ENCODE data around the gene GRK2.
"Not testable (repeated sequence)": the region's sequence is repeated elsewhere in the genome, so short reads cannot be mapped to it uniquely, and the experiment has no call there.

GRK2 gene

DNA sequence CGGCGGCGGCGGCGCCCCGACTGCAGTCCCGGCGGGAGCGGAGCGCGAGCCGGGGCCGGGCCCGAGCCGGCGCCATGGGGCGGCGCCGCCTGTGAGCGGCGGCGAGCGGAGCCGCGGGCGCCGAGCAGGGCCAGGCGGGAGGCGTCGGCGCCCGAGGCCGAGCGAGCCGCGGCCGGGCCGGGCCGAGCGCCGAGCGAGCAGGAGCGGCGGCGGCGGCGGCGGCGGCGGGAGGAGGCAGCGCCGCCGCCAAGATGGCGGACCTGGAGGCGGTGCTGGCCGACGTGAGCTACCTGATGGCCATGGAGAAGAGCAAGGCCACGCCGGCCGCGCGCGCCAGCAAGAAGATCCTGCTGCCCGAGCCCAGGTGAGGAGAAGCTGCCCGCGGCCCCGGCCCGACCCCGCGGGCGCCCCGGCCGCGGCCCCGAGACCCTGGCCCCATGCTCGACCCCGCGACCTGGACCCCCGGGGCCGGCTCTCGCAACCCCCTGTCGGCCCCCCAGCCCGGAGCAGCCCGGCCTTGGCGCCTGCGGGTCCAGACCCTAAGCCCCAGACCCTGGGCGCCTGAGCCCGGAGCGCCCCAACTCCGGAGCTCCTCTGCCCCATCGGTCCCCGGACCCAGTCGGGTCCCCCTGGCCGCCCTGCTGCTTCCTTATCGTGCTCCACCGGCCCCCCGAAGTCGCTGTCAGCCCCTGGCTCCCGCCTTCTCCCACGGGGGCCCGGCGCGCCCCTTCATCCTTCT lies at the start of gene GRK2:
Gene GRK2 (plus strand): TSS at position 25 of the 739 bp plus-strand sequence. CDS start 227 bp downstream, at position 252.
- peak in 6 of 42 donors; percentile 9 to 43 (median 20) for DNase-seq
- intact Hi-C loops (cut with DNase I), result loop anchor here (10.0 kb wide), 1 partner anchor 108 kb away; the partner anchor contains the start of gene CLCF1

DNA sequence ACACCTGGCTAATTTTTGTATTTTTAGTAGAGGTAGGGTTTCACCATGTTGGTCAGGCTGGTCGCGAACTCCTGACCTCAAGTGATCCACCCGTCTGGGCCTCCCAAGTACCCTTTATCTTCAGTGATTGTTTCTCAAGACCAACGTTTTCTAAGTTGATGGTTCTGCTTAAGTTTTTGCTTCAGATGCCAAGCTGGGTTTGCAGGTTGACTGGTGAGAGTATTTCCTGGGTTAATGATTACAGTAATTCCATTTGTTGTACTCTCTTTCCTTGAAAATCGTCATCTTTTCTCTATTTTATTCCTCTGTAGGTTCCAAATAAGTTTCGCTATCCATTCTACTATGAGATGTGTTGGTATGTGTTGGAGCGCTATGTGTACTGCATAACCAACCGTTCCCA lies 38.5 kb upstream of the GRK2 start:
- intact Hi-C loops (cut with DNase I), result no loop called here

GRCh38 chr11:67230406-67230805 lies 35.9 kb upstream of the GRK2 start:
- intact Hi-C loops (cut with DNase I), result no loop called here

More for the DNA sequence above, 38.5 kb upstream of the GRK2 start:
- no peak for DNase-seq

DNA sequence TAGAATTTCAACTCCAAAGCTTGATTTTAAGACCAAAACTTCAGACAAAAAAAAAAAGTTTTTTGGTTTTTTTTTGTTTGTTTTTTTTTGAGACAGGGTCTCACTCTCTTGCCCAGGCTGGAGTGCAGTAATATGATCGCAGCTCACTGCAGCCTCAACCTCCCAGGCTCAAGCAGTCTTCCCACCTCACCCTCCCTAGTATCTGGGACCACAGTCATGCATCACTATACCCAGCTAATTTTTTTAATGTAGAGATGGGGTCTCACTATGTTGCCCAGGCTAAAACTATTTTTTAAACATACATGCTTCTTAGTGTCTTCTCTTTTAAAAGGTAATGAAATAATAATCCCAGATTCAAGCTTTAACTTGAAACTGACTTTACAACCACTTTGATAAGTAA lies 35.4 kb upstream of the GRK2 start:
- no peak for DNase-seq
- intact Hi-C loops (cut with DNase I), result no loop called here

More at GRCh38 chr11:67230406-67230805, 35.9 kb upstream of the GRK2 start:
- no peak for DNase-seq

GRCh38 chr11:67233584-67234190 lies 32.6 kb upstream of the GRK2 start:
- DNase-seq, result no peak
- intact Hi-C loops (cut with DNase I), result no loop called here

GRCh38 chr11:67234571-67234970 lies 31.7 kb upstream of the GRK2 start:
- DNase-seq; intact Hi-C loops (cut with DNase I): not testable (repeated sequence)

DNA sequence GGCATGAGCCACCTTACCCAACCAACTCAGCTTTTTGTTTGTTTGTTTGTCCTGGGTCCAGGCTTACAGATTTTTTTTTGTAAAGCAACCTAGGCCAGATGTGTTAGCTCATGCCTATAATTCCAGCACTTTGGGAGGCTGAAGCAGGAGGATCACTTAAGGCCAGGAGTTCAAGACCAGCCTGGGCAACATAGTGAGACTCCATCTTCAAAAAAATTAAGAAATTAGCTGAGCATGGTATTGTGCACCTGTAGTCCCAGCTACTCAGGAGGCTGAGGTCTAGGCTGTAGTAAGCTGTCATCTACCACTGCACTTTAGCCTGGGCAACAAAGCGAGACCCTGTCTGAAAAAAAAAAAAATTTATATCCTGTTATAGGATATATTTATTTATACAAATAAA lies 28.7 kb upstream of the GRK2 start:
- intact Hi-C loops (cut with DNase I), result no loop called here
- DNase-seq, result no peak

- intact Hi-C loops (cut with DNase I), result no loop called here
- DNase-seq, result peak in 6 of 42 donors; percentile 11 to 45 (median 16)
These were observed 27.1 kb upstream of the GRK2 start for GRCh38 chr11:67238894-67239782.

DNA sequence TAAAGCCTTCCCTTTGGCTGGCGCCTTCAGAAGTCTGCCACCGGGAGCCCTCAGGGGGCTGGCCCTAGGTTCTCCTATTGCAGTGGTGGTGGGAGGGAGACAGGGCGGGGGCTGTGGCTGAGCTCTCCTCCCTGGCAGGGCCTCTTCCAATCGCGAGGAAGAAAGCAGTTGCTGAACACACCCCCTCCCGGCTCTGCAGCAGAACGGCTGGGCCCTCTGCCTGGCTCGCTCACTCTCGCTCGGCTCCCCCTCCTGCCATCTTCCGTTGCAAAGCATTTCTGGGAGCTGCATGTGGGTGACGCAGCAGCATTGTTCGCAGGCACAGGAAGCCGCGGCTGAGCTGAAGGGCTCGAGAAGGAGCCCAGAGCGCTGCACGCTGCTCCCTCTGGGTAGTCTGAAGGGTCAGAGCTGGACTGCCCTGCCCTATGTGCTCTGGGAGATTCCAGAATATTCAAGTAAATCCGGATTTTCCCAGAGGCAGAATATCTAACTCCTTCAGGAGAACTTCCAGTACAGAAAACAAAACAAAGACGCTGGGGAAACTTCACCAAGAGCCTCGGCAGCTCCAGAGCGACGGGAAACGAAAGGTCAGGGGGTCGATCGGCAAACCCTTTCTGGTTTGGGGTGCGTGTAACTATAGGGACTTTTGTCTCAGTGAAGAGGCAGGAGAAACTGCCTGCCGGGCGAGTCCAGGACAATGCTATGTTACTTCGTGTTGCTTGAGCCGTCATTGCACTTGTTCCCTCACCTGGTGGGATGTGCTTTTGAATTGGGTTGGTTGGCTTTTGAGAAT lies 26.3 kb upstream of the GRK2 start:
- peak; percentile 84 to 100 (median 97) for DNase-seq
- intact Hi-C loops (cut with DNase I), result no loop called here

DNA sequence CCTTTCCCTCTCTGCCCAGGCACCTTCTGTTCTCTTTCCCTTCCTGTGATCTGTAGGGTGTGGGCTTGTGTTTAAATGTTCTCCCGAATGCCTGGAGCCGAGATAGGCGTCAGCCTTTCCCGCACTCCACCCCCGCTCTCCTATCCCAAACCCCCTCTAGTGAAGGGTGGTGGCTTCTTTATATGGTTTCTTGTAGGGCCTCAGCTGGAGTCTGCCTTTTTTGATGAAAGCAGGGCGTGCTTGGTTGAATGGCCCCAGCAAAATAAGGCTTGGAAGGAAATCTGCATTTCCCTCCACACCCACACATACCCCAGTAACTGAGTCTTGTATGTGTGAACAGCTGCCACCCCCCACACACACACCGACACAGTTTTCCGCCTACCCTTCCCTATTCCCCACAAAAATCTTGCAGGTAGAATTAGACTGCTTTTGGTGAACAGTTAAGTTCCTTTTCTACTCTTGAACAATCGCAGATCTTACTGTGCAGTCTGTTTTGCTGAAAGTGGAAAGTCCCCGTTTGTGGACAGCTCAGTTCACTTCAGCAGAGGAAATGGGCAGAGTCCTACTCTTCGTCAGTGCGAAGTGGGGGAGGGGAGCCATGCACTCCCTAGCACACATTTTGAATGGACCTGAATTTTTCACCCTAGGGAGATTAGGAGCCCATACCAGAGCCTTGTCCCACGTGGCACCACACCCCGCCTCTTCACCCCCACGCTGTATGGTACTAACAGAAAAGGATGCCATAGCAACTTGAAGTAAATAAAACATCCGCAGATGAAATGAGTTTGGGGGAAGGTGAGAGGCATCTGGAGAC lies 25.5 kb upstream of the GRK2 start:
- intact Hi-C loops (cut with DNase I), result no loop called here
- DNase-seq, result peak in 38 of 42 donors; percentile 21 to 82 (median 57)

DNA sequence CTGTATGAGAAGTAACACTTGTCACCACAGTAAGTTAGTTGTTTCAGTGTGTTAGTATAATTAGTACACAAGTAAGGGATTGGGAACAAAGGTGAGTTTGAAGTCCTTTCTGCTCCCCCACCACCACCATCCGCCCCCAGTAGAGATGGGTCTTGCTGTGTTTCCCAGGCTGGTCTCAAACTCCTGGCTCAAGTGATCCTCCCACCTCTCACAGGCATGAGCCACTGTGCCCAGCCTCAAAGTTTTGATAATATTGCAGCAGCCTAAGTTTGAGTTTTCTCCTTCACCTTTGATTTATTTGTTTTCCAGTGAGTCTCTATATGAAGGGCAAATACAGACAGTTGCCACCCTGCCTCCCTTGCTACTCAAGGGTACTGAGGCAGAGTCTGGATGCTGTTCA lies 23.7 kb upstream of the GRK2 start:
- intact Hi-C loops (cut with DNase I), result no loop called here
- DNase-seq, result no peak

DNA sequence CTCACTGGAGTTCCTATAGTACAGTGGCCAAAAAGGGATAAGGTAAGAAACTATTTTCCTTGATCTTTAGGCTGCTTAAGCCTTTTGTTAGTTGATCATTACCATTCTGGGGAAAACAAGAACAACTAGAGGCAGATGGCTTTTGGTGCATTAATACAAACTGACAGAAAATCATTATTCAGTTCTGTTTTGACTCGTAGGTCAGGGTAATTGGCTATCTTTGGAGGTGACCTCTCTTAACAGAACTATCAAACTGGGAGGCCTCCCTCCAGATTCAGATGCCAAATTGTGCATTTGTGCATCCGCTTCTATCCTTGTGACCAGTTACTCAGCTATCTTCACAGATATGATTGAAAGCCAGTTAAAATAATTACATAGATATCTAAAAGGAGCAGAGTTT lies 23.2 kb upstream of the GRK2 start:
- no peak for DNase-seq
- intact Hi-C loops (cut with DNase I), result no loop called here

- no peak for DNase-seq
- intact Hi-C loops (cut with DNase I), result no loop called here
These were observed 21.2 kb upstream of the GRK2 start for GRCh38 chr11:67245046-67245445.

DNA sequence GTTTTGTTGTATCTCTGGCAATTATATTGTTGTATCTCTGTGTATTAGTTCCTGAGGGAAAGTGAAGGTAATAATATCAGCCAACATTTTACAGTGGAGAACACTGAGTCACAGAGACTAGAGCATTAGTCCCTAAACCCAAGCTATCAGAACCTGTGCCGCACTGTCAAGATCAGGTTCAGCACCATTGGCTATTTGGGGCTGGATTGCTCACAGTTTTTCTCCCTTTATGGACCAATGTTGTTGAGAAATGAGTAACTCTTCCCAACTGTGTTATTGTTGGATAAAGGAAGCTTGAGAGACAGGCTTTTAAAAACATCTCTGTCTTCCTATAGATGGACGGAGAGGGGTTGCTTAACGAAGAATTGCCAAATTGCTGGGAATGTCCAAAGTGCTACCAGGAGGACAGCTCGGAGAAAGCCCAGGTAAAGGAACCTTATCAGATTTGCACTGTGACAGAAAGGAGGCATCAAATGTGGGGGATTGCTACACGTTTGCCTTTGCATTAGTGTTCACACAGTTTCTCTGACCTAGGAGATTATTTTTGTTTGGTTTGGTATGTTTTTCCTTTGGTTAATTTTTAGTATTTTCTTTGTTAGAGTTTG lies 18.2 kb upstream of the GRK2 start:
- no peak for DNase-seq
- intact Hi-C loops (cut with DNase I), result no loop called here

- intact Hi-C loops (cut with DNase I), result no loop called here
- DNase-seq, result no peak
These were observed 17.6 kb upstream of the GRK2 start for GRCh38 chr11:67248653-67249052.

GRCh38 chr11:67250059-67251043 lies 15.9 kb upstream of the GRK2 start:
- intact Hi-C loops (cut with DNase I), result no loop called here
- no peak for DNase-seq

- intact Hi-C loops (cut with DNase I), result no loop called here
- no peak for DNase-seq
These were observed 14.4 kb upstream of the GRK2 start for GRCh38 chr11:67251841-67252240.

Data from head of caudate nucleus (tissue), 42 donors.